Activated naive CD4-positive, alpha-beta T cell treated with anti-CD3 and anti-CD28 coated beads, Interleukin-2, amount 50 U/mL, for 16 hours (primary cell): Measurements from ENCODE around the gene IZUMO2.

Experiments
- DNase-seq: peaks from one replicate; pipeline ENCODE4 v3.0.0-alpha.2; 2020

The IZUMO2 gene

DNA sequence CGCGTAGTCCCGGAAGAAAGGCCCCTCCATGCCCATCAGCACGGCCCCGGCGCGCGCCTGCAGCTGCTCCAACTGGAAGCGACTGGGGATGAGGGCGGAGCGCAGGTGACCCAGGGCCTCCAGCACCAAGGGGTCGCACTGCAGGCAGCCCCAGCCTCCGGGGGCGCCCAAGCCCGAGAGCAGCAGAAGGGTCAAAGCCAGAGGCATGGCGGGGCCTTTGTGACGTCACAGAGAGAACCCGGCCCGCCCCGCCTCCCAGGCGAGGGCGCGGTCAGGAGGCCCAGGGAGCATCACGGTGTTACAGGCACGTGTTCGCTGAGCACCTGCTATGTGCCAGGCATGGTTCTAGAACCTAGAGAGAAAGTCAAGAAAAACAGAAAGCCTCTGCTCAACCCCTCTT is at the start of gene IZUMO2:
IZUMO2 (minus strand) TSS at position 294 of the 400 bp plus-strand sequence; CDS start at position 207, 87 bp downstream.
- DNase-seq: no peak

- no peak for DNase-seq
Measured at GRCh38 chr19:50210425-50210824, 47.3 kb upstream of the IZUMO2 start.

DNA sequence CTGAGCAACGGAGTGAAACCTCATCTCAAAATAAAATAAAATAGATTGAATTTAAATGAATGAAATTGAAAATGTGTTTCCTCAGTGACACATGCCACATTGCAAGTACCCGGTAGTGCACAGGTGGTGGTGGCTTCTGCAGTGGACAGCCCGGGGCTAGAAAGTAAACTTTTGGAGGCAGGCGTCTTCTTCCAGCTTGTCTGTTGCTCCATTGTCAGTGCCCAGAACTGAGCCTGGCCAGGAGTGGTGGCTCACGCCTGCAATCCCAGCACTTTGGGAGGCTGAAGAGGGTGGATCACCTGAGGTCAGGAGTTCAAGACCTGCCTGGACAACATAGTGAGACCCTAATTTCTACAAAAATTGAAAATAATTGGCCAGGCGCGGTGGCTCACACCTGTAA is 46.0 kb upstream of the IZUMO2 start:
- DNase-seq: no peak

DNA sequence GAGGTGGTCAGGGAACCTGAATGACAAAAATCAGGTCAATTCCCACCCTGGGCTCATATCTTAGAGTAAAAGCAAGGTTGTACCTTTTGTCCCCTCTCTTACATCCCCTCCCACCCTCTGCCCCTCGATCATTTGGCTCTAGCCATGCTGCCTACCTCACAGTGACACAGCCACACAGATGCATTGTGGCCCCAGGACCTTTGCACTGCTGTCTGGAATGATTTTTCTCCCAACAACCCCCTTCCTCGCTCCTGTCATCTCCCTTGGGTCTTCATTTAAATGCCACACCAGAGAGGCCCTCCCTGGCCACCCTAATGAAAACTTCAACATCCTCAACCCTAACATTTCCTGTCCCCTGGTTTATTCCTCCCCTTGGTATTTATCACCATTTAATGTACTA is 44.6 kb upstream of the IZUMO2 start:
- no peak for DNase-seq

- no peak for DNase-seq
Measured at GRCh38 chr19:50206191-50206590, 43.1 kb upstream of the IZUMO2 start.

GRCh38 chr19:50205681-50206138 is 42.6 kb upstream of the IZUMO2 start:
- no peak for DNase-seq

DNA sequence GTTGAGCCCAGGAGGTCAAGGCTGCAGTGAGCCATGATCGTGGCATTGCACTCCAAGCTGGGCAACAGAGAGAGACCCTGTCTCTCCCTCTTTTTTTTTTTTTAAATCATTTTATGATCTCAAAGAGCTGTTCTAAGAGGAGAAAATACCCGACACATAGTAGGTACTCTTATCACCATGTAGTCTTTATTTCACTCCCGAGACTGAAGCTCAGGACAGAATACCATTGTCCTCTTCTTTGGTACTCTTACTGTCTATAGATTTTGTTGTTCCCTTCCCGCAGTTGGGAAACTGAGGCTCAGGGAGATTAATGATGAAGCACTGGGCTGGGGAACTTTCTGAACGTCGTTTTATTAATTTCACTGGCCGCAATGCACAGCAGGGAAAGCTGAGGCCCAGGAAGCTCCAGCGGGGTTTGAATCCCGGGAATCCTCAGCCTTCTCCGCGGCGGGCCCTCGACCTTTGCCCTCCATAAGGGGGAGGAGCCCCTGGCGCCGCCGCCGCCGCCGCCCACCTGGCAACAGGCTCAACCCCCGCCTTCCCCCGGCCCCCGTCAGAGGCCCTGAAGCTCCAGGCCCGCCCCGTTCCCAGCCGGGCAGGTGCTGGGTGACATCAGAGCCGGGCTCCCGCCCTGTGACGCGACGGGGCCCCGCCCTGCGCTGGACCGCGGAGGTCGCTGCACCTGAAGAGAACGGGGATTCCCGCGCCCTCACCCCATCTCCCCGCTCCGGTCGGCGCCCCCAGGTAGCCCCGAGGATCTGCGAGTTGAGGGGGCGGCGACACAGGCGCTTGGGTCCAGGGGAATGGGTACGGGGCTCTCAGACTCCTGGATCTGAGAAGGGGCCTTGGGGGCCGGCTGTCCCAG is 42.0 kb upstream of the IZUMO2 start:
- DNase-seq: peak; percentile 22

- DNase-seq: no peak
Measured at GRCh38 chr19:50204081-50204428, 41.0 kb upstream of the IZUMO2 start.

GRCh38 chr19:50203281-50204080 is 40.4 kb upstream of the IZUMO2 start, which contains the start of gene MYH14:
MYH14 (plus strand) TSS chr19:50203622; CDS start chr19:50210366, 6,744 bp downstream.
- peak; percentile 21 for DNase-seq

GRCh38 chr19:50202962-50203280 is 39.8 kb upstream of the IZUMO2 start:
- DNase-seq: no peak

DNA sequence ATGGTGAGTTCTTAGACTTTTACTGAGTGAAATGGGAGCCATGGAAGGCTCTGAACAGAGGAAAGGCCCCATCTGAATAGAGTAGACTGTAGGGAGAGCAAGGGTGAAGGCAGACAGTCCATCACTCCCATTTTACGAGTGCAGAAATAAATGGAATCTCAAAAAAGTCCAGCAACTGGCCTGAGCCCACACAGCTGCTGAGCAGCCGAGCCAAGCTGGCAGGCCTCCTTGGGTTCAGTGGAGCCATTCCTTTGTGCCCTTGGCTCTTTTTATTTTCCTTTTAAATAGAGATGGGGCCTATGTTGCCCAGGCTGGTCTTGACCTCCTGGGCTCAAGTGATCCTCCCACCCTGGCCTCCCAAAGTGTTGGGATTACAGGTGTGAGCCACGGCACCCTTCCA is 39.3 kb upstream of the IZUMO2 start:
- DNase-seq: no peak

DNA sequence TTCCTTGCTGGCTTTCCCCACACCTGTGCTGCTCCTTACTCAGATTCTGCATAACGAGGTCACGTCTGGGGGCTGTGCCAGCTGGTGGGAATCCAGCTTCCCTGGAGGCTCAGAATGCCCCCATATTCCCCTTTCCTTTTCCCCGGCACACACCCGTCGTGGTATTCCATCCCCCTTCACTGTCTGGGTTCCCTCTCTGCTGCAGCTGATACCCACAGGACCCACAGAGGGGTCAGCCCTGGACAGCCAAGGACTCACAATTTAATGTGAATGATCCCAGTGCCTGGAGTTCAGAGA is 36.1 kb upstream of the IZUMO2 start:
- no peak for DNase-seq

GRCh38 chr19:50198431-50199258 is 35.6 kb upstream of the IZUMO2 start:
- no peak for DNase-seq

- no peak for DNase-seq
Measured at GRCh38 chr19:50197348-50197747, 34.3 kb upstream of the IZUMO2 start.

GRCh38 chr19:50196322-50196932 is 33.3 kb upstream of the IZUMO2 start:
- DNase-seq: no peak

GRCh38 chr19:50195224-50195623 is 32.1 kb upstream of the IZUMO2 start:
- DNase-seq: no peak

GRCh38 chr19:50192463-50193211 is 29.6 kb upstream of the IZUMO2 start:
- no peak for DNase-seq

- DNase-seq: no peak
Measured at GRCh38 chr19:50191216-50191615, 28.1 kb upstream of the IZUMO2 start.

DNA sequence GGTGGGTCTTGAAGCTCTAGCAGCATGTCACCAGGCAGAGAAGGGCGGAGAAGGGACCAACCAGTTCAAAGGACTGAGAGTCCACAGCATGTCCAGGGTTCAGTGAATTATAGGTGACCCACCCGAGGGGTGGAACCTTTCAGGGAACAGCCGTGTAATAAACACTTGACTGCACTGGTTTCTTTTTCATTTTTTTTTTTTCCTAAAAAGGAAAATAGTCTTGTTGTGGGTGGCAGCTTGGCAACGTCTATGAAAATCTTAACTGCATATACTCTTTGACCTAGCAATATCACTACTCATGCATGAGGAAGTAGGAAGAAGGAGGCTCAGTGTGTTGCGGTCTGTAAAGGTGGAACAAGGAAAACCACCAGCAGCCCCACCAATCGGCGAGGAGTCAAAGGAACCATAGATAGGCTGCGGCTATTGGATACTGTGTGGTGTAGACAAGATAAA is 27.4 kb upstream of the IZUMO2 start:
- DNase-seq: no peak

GRCh38 chr19:50189331-50189730 is 26.2 kb upstream of the IZUMO2 start:
- DNase-seq: no peak

DNA sequence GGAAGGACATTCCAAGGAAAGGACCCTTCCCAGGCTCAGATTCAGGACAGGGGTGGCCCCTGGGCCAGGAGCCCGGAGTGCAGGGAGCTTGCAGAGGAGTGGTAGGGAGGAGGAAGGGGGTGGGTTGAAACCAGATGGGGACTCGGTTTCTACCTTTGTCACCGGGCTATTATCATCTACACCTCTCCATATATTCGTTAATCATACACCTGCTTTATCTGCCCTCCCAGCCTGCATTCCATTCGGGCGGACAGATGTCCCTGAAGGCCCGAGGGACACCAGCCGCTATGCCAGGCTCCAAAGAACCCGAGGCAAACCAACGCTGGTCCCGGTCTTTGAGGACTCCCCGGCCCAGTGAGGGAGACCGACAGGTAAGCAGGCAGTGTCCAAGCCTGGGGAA is 24.9 kb upstream of the IZUMO2 start:
- no peak for DNase-seq

DNA sequence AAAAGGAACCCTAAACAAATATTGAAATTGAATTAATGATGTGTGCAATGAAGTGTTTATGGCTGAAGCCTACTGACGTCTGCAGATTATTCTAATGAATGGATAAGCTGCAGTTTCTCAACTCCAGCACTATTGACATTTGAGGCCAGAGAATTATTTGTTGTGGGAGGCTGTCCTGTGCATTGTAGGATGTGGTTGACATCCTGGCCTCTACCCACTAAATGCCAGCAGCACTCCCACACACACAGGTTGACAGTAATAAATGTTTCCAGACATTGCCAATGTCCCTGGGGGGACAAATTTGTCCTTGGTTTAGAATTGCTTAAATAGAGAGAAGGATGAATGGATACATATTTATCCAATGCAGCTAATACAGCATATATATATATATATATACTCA is 21.1 kb upstream of the IZUMO2 start:
- no peak for DNase-seq
